Activated naive CD4-positive, alpha-beta T cell treated with anti-CD3 and anti-CD28 coated beads, Interleukin-2, amount 50 U/mL, for 16 hours (primary cell): ENCODE data around the gene SPDYE11.
A peak's percentile ranks its signal among the peaks of the same experiment; 100 is the strongest.
"Not testable (repeated sequence)": the region's sequence is repeated elsewhere in the genome, so short reads cannot be mapped to it uniquely, and the experiment has no call there.

ENCODE experiments used
- DNase-seq: peaks from one replicate; pipeline ENCODE4 v3.0.0-alpha.2; 2020

SPDYE11 gene

GRCh38 chr7:73057811-73058210, at the start of gene SPDYE11:
SPDYE11 (minus strand) TSS chr7:73057911; CDS start chr7:73056111, 1,800 bp downstream.
- not testable (repeated sequence) for DNase-seq

- not testable (repeated sequence) for DNase-seq
These were observed 28.2 kb upstream of the SPDYE11 start, which contains the start of gene SPDYE9 for GRCh38 chr7:73085938-73086337. SPDYE9 (minus strand) TSS chr7:73086038; CDS start chr7:73084238, 1,800 bp downstream.

- not testable (repeated sequence) for DNase-seq
These were observed 28.0 kb downstream of the SPDYE11 start, which contains the start of gene SPDYE8 for GRCh38 chr7:73029666-73030065. SPDYE8 (minus strand) TSS chr7:73029766; CDS start chr7:73027966, 1,800 bp downstream.

- DNase-seq, result not testable (repeated sequence)
These were observed 51.2 kb downstream of the SPDYE11 start for GRCh38 chr7:73006491-73006890.

- peak; percentile 80 for DNase-seq
These were observed 51.8 kb downstream of the SPDYE11 start for GRCh38 chr7:73005693-73006447.

- DNase-seq, result peak; percentile 74
These were observed 52.4 kb downstream of the SPDYE11 start for GRCh38 chr7:73005356-73005692.

GRCh38 chr7:72997887-72998468, 59.7 kb downstream of the SPDYE11 start:
- not testable (repeated sequence) for DNase-seq
